Left ventricle myocardium inferior (tissue), 1 donor: ENCODE measurements around the gene KRT6B. TPM values are rescaled to one million over a fixed set of nuclear protein-coding genes. Genes with fewer than 3 reads are reported as not detected.

Experiments used
- DNase-seq: peaks from one replicate; pipeline ENCODE4 v3.0.0-alpha.2; 2020
- H3K27ac ChIP-seq: fragments of 200-600 bp; replicated peaks from 2 replicates; pipeline ENCODE4 v1.8.0; 2021
- H3K27me3 ChIP-seq: fragments of 200-600 bp; 2 replicates; pipeline ENCODE4 v1.8.0; 2021; ENCODE audit warnings: low read depth
- H3K36me3 ChIP-seq: fragments of 200-600 bp; 2 replicates; pipeline ENCODE4 v1.8.0; 2021
- H3K4me1 ChIP-seq: fragments of 200-600 bp; 2 replicates; pipeline ENCODE4 v1.8.0; 2021
- H3K4me3 ChIP-seq: fragments of 200-600 bp; 2 replicates; pipeline ENCODE4 v1.8.0; 2021; ENCODE audit warnings: mild to moderate bottlenecking, moderate library complexity
- H3K9me3 ChIP-seq: fragments of 200-600 bp; replicated peaks from 2 replicates; pipeline ENCODE4 v1.8.0; 2021
- CTCF ChIP-seq: fragments of 200-600 bp; IDR thresholded peaks from 2 replicates; pipeline ENCODE4 v1.8.0; 2021; ENCODE audit warnings: antibody characterized with exemption, mild to moderate bottlenecking, borderline replicate concordance
- intact Hi-C: fragments of 100-400 bp; cut with micrococcal nuclease; formaldehyde crosslinking; loops from one replicate; pipeline ENCODE4 v1.11.0; 2022
- total RNA-seq: library from RNA; stranded (reverse); fragmentation: NEBNext Ultra II Directional; extraction: Animal tissue kit (Norgen Biotek cat#: 25700); gene quantifications from one replicate; pipeline ENCODE4 v1.2.1, GENCODE V29; 2021
- donor health status: DM: no; HTN: yes; CAD: no; lungs with severe emphysema.

KRT6B gene
- total RNA-seq, 1 donor from 2014 or later = not detected

- intact Hi-C loops = no loop called here
- DNase-seq = no peak
- Histone ChIP-seq H3K27me3 (peaks cover 66% of the 10 kb centered on the region), H3K4me1 (peaks cover 5% of the 10 kb centered on the region), H3K9me3 (no peaks in the 10 kb centered on the region), H3K27ac (no peak overlapping the region), H3K4me3 (no peak overlapping the region), H3K36me3 (no peaks in the 10 kb centered on the region)
- no peak for TF ChIP-seq CTCF
Measured at GRCh38 chr12:52439845-52440244, 12.1 kb downstream of the KRT6B start.

GRCh38 chr12:52439420-52439819 is 12.5 kb downstream of the KRT6B start:
- no peak overlapping the region for H3K4me3 ChIP-seq
- TF ChIP-seq CTCF = no peak
- no peaks in the 10 kb centered on the region for H3K9me3 ChIP-seq
- H3K4me1 ChIP-seq = peaks cover 5% of the 10 kb centered on the region
- no peak overlapping the region for H3K27ac ChIP-seq
- H3K36me3 ChIP-seq = no peaks in the 10 kb centered on the region
- intact Hi-C loops = no loop called here
- no peak for DNase-seq
- H3K27me3 ChIP-seq = peaks cover 64% of the 10 kb centered on the region

GRCh38 chr12:52438305-52439301 is 13.3 kb downstream of the KRT6B start:
- no peaks in the 10 kb centered on the region for H3K36me3 ChIP-seq
- no peaks in the 10 kb centered on the region for H3K9me3 ChIP-seq
- H3K27me3 ChIP-seq = peaks cover 64% of the 10 kb centered on the region
- no peak overlapping the region for H3K27ac ChIP-seq
- intact Hi-C loops = no loop called here
- H3K4me3 ChIP-seq = no peak overlapping the region
- peaks cover 5% of the 10 kb centered on the region for H3K4me1 ChIP-seq
- TF ChIP-seq CTCF = no peak
- DNase-seq = no peak

GRCh38 chr12:52437508-52437907 is 14.4 kb downstream of the KRT6B start:
- intact Hi-C loops = no loop called here
- no peak overlapping the region for H3K27ac ChIP-seq
- H3K4me1 ChIP-seq = peaks cover 1% of the 10 kb centered on the region
- no peak overlapping the region for H3K4me3 ChIP-seq
- no peak for DNase-seq
- no peak for TF ChIP-seq CTCF
- H3K36me3 ChIP-seq = no peaks in the 10 kb centered on the region
- H3K9me3 ChIP-seq = no peaks in the 10 kb centered on the region
- peaks cover 63% of the 10 kb centered on the region for H3K27me3 ChIP-seq

- H3K9me3 ChIP-seq = no peaks in the 10 kb centered on the region
- intact Hi-C loops = no loop called here
- DNase-seq = no peak
- H3K27ac ChIP-seq = peak overlapping the region; percentile 18
- H3K27me3 ChIP-seq = peaks cover 63% of the 10 kb centered on the region
- no peak for TF ChIP-seq CTCF
- H3K4me1 ChIP-seq = no peaks in the 10 kb centered on the region
- H3K36me3 ChIP-seq = no peaks in the 10 kb centered on the region
- no peak overlapping the region for H3K4me3 ChIP-seq
Measured at GRCh38 chr12:52436828-52437474, 15.0 kb downstream of the KRT6B start.
